Measurements from ENCODE around the gene LRRC19.

Gene LRRC19

GRCh38 chr9:27005491-27005890 lies at the start of gene LRRC19:
TSS of gene LRRC19 (minus strand) at chr9:27005672. CDS start at chr9:26999694, 5,978 bp downstream.
- FAIRE-seq = peak; percentile 91

GRCh38 chr9:27054841-27055240 lies 49.4 kb upstream of the LRRC19 start:
- FAIRE-seq = no peak

- no peak for FAIRE-seq
These were observed 48.7 kb upstream of the LRRC19 start for GRCh38 chr9:27054125-27054524.

- no peak for FAIRE-seq
These were observed 48.0 kb upstream of the LRRC19 start for GRCh38 chr9:27053369-27054022.

- FAIRE-seq = no peak
These were observed 41.7 kb upstream of the LRRC19 start for GRCh38 chr9:27047136-27047535.

GRCh38 chr9:27043176-27043575 lies 37.7 kb upstream of the LRRC19 start:
- no peak for FAIRE-seq

GRCh38 chr9:27042476-27042875 lies 37.0 kb upstream of the LRRC19 start:
- FAIRE-seq = no peak

GRCh38 chr9:27041746-27042145 lies 36.3 kb upstream of the LRRC19 start:
- FAIRE-seq = no peak

GRCh38 chr9:27037499-27037898 lies 32.0 kb upstream of the LRRC19 start:
- no peak for FAIRE-seq

GRCh38 chr9:27033815-27034403 lies 28.4 kb upstream of the LRRC19 start:
- FAIRE-seq = peak; percentile 93

- no peak for FAIRE-seq
These were observed 23.7 kb upstream of the LRRC19 start for GRCh38 chr9:27029186-27029585.

- no peak for FAIRE-seq
These were observed 17.4 kb upstream of the LRRC19 start for GRCh38 chr9:27022920-27023319.

- FAIRE-seq = no peak
These were observed 14.1 kb upstream of the LRRC19 start for GRCh38 chr9:27019589-27019988.

- no peak for FAIRE-seq
These were observed 1.9 kb downstream of the LRRC19 start for GRCh38 chr9:27003426-27004077.

GRCh38 chr9:26995810-26996209 lies 9.7 kb downstream of the LRRC19 start:
- FAIRE-seq = no peak

GRCh38 chr9:26983340-26983739 lies 22.1 kb downstream of the LRRC19 start:
- FAIRE-seq = no peak

GRCh38 chr9:26975728-26976707 lies 29.5 kb downstream of the LRRC19 start:
- no peak for FAIRE-seq

- FAIRE-seq = no peak
These were observed 30.5 kb downstream of the LRRC19 start for GRCh38 chr9:26974927-26975326.

- no peak for FAIRE-seq
These were observed 31.5 kb downstream of the LRRC19 start for GRCh38 chr9:26973989-26974388.

GRCh38 chr9:26971721-26972120 lies 33.8 kb downstream of the LRRC19 start:
- no peak for FAIRE-seq

GRCh38 chr9:26956860-26957233 lies 48.6 kb downstream of the LRRC19 start:
- FAIRE-seq = no peak

GRCh38 chr9:26955921-26956859 lies 49.3 kb downstream of the LRRC19 start, which contains the start of gene IFT74:
TSS of gene IFT74 (plus strand) at chr9:26956412. CDS start at chr9:26961968, 5,556 bp downstream.
- peak; percentile 96 for FAIRE-seq

All from islet of Langerhans (tissue), 1 donor.